ENCODE measurements around the gene PDE4D. TPM values are rescaled to one million over a fixed set of nuclear protein-coding genes. Genes with fewer than 3 reads are reported as not detected.

The PDE4D gene
- polyA plus RNA-seq, 1 donor (not counting 4 experiments of a cell fraction or from before 2014, with no cell fraction given), result 3.6 TPM

DNA sequence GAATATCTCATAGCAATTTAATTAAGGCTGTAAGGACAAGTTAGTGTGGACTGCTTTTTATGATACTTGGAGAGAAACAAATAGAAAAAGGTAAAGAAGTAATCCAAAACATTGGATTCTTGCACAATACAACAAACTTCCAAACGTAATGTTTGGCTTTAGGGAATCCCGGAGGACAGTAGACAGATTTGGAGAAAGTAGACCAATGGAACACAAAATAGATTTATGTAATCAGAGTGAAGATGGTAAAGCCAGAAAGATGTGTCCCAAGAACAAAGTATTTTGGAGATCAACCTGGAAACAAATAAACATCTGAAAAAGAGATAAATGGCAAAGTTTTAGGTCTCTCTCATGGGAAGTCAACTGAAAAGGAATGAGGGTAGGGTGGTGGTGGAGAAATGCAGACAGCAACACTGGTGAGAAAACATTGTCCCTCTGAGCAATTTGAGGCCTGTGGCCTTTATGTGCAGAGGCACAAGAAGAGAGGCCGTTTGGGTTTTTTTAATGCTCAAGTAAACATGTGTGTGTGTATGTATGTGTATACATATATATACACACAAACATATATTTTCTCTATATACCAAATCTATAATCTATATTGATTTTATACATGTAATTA lies 620.6 kb downstream of the PDE4D start:
- no peak overlapping the region for H3K4me3 ChIP-seq (ENCODE audit: control insufficient read depth in 2 of 3, extremely low read depth in 1 of 3, insufficient read depth in 2 of 3, low read depth in 1 of 3, low read length in 3 of 3)
- H3K4me2 ChIP-seq (ENCODE audit: control insufficient read depth, extremely low read depth, insufficient read depth, low read depth, low read length), result no peak overlapping the region
- H3K9ac ChIP-seq (ENCODE audit: control insufficient read depth, extremely low read depth, insufficient read depth, low read length), result no peak overlapping the region
- H3K27me3 ChIP-seq (ENCODE audit: control insufficient read depth, extremely low read depth, insufficient read depth, low read length), result no peaks in the 10 kb centered on the region
- TF ChIP-seq, protein P1, sequence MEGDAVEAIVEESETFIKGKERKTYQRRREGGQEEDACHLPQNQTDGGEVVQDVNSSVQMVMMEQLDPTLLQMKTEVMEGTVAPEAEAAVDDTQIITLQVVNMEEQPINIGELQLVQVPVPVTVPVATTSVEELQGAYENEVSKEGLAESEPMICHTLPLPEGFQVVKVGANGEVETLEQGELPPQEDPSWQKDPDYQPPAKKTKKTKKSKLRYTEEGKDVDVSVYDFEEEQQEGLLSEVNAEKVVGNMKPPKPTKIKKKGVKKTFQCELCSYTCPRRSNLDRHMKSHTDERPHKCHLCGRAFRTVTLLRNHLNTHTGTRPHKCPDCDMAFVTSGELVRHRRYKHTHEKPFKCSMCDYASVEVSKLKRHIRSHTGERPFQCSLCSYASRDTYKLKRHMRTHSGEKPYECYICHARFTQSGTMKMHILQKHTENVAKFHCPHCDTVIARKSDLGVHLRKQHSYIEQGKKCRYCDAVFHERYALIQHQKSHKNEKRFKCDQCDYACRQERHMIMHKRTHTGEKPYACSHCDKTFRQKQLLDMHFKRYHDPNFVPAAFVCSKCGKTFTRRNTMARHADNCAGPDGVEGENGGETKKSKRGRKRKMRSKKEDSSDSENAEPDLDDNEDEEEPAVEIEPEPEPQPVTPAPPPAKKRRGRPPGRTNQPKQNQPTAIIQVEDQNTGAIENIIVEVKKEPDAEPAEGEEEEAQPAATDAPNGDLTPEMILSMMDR (optimal IDR thresholded peaks at IDR 0.05 in 1 of 3, IDR thresholded peaks at IDR 0.05 in 1 of 3, conservative IDR thresholded peaks at IDR 0.05 in 1 of 3; ENCODE audit: extremely low read depth in 1 of 3, insufficient read depth in 2 of 3, low read length in 3 of 3), result no peak
- TF ChIP-seq EZH2 (IDR thresholded peaks at IDR 0.05; ENCODE audit: low read length), result no peak
- DNase-seq (ENCODE audit: low read depth, low spot score), result no peak
- no peaks in the 10 kb centered on the region for H3K9me3 ChIP-seq (ENCODE audit: control insufficient read depth, low read depth, low read length)
- dilution Hi-C loops (cut with MboI; ENCODE audit: extremely low pct_ligation_motif_present, low sequenced_read_pairs), result no loop called here
- H3K36me3 ChIP-seq (ENCODE audit: control insufficient read depth in 2 of 2, extremely low read depth in 1 of 2, insufficient read depth in 2 of 2, low read length in 2 of 2), result no peaks in the 10 kb centered on the region
- H4K20me1 ChIP-seq (ENCODE audit: control insufficient read depth, extremely low read depth, insufficient read depth, low read length), result no peaks in the 10 kb centered on the region
- FAIRE-seq, result no peak
- no peaks in the 10 kb centered on the region for H3K9me1 ChIP-seq (ENCODE audit: control insufficient read depth, extremely low read depth, insufficient read depth, low read length)
- no peak overlapping the region for H2AFZ ChIP-seq (ENCODE audit: control insufficient read depth, low read length)
- peaks cover 11% of the 10 kb centered on the region for H3K4me1 ChIP-seq (ENCODE audit: control insufficient read depth, extremely low read depth, insufficient read depth, low read length)
- H3K79me2 ChIP-seq (ENCODE audit: control insufficient read depth, insufficient read depth, low read length), result no peaks in the 10 kb centered on the region
- no peak overlapping the region for H3K27ac ChIP-seq (ENCODE audit: control insufficient read depth, insufficient read depth, low read length)

DNA sequence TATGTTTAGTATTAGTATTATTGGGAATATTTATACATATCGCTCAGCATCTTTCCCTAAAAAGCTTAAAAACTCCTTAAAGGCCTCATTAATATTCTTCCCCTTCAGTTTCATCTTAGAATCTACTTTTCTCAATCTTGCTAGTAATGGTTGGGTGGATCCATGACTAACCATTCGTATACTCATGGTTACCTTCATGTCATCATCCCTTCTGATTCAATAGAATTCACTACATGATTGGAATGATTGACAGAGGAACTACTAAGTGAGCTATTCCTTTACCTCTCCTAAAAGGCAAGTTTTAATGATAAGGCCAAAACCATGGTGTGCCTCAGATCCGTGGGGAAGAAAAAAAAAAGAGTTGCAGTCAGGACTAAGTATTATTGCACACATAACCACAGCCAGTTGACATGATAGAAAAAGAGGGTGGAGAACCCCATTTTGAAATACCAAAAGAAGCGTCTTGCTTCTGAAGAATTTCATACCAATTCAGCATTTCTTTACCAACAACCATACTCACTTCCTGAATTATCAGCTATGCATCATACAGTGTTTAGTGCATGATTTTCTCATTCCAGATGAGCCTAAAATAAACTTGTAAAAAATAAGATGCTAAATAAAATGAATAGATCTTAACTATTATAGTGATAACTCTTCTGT lies 624.6 kb downstream of the PDE4D start:
- Histone ChIP-seq H3K4me3 (ENCODE audit: control insufficient read depth in 2 of 3, extremely low read depth in 1 of 3, insufficient read depth in 2 of 3, low read depth in 1 of 3, low read length in 3 of 3) (no peak overlapping the region), H3K79me2 (ENCODE audit: control insufficient read depth, insufficient read depth, low read length) (no peaks in the 10 kb centered on the region), H3K36me3 (ENCODE audit: control insufficient read depth in 2 of 2, extremely low read depth in 1 of 2, insufficient read depth in 2 of 2, low read length in 2 of 2) (no peaks in the 10 kb centered on the region), H3K9me3 (ENCODE audit: control insufficient read depth, low read depth, low read length) (no peaks in the 10 kb centered on the region), H3K9ac (ENCODE audit: control insufficient read depth, extremely low read depth, insufficient read depth, low read length) (no peak overlapping the region), H4K20me1 (ENCODE audit: control insufficient read depth, extremely low read depth, insufficient read depth, low read length) (no peaks in the 10 kb centered on the region), H3K4me1 (ENCODE audit: control insufficient read depth, extremely low read depth, insufficient read depth, low read length) (no peaks in the 10 kb centered on the region), H2AFZ (ENCODE audit: control insufficient read depth, low read length) (no peak overlapping the region), H3K4me2 (ENCODE audit: control insufficient read depth, extremely low read depth, insufficient read depth, low read depth, low read length) (no peak overlapping the region), H3K9me1 (ENCODE audit: control insufficient read depth, extremely low read depth, insufficient read depth, low read length) (no peaks in the 10 kb centered on the region), H3K27me3 (ENCODE audit: control insufficient read depth, extremely low read depth, insufficient read depth, low read length) (no peaks in the 10 kb centered on the region), H3K27ac (ENCODE audit: control insufficient read depth, insufficient read depth, low read length) (no peak overlapping the region)
- FAIRE-seq (no peak), DNase-seq (ENCODE audit: low read depth, low spot score) (no peak)
- dilution Hi-C loops (cut with MboI; ENCODE audit: extremely low pct_ligation_motif_present, low sequenced_read_pairs), result no loop called here
- TF ChIP-seq, protein P1 (optimal IDR thresholded peaks at IDR 0.05 in 1 of 3, IDR thresholded peaks at IDR 0.05 in 1 of 3, conservative IDR thresholded peaks at IDR 0.05 in 1 of 3; ENCODE audit: extremely low read depth in 1 of 3, insufficient read depth in 2 of 3, low read length in 3 of 3), result no peak
- no peak for TF ChIP-seq EZH2 (IDR thresholded peaks at IDR 0.05; ENCODE audit: low read length)
